Right lobe of liver (tissue), 4 donors: Measurements from ENCODE around the gene FYCO1.

Experiments
- CTCF ChIP-seq, 4 donors: fragments of 200-600 bp in 3 of 4; fragments of 450-650 bp in 1 of 4; IDR thresholded peaks; one replicate each; pipeline versions ENCODE4 v1.5.1 to v1.8.0; 2016 to 2022; ENCODE audit warnings: antibody characterized with exemption in 4 of 4, mild to moderate bottlenecking in 2 of 4
- POLR2A ChIP-seq: fragments of 450-650 bp; IDR thresholded peaks from one replicate; pipeline ENCODE4 v1.6.1; 2017; ENCODE audit warnings: antibody characterized with exemption, mild to moderate bottlenecking
- donor health status: DM: no; HTN: no; CAD: no.
- donor health status: DM: no; HTN: no; CAD: no.
- donor health status: DM: no; HTN: yes; CAD: no.

- TF ChIP-seq POLR2A (no peak), CTCF (IDR thresholded peaks at IDR 0.05) (no peak)
Observed at GRCh38 chr3:46012246-46012645, 16.6 kb upstream of the FYCO1 start.
